OCI-LY1 (cell line): ENCODE data around the gene MRM2.

Source experiments
- CTCF ChIP-seq: fragments of 200-600 bp; sonication (generic), shearing (Covaris generic); IDR thresholded peaks from 2 replicates; pipeline ENCODE4 v1.5.1; 2017; ENCODE audit warnings: mild to moderate bottlenecking, antibody characterized with exemption, low read length, moderate library complexity, mixed read lengths
- EZH2 ChIP-seq: fragments of 200-600 bp; sonication (generic), shearing (Covaris generic); IDR thresholded peaks from 2 replicates; pipeline ENCODE4 v1.8.0; 2017; ENCODE audit warnings: borderline replicate concordance, mixed run types, mild to moderate bottlenecking, antibody characterized with exemption, low read length, moderate library complexity, mixed read lengths

GRCh38 chr7:2191016-2191415 is 51.0 kb downstream of the MRM2 start:
- TF ChIP-seq CTCF (no peak), EZH2 (no peak)
